ENCODE data around the gene DFFA. TPM values are rescaled to one million over a fixed set of nuclear protein-coding genes. Genes with fewer than 3 reads are reported as not detected.

The DFFA gene
- total RNA-seq, 1 experiment from 2014 or later: 94.1 TPM

- H3K27me3 Mint-ChIP-seq (ENCODE audit: low read depth): no peaks in the 10 kb centered on the region; the same call in 1 of the 2 replicates
- peaks cover 78 to 96% (median 89%) of the 10 kb centered on the region in 3 experiments for H3K36me3 Mint-ChIP-seq (ENCODE audit: insufficient read depth in 1 of 3, low read depth in 3 of 3)
- no peaks in the 10 kb centered on the region for H3K79me2 ChIP-seq (ENCODE audit: insufficient read depth, low read length)
- H3K4me3 Mint-ChIP-seq: no peak overlapping the region
- H3T11ph ChIP-seq (ENCODE audit: low read length): no peak overlapping the region
- no peak overlapping the region for H2BK20ac ChIP-seq (ENCODE audit: low read depth, low read length, poor library complexity, severe bottlenecking)
- H4K20me1 ChIP-seq (ENCODE audit: control insufficient read depth, insufficient read depth, insufficient read length): no peaks in the 10 kb centered on the region
- no CpG with 5 or more reads among the region's 2 CpGs for WGBS (ENCODE audit: extremely low coverage, insufficient read length, low lambda C conversion rate)
- H4K91ac ChIP-seq (ENCODE audit: insufficient read length, low read depth, low read length): no peak overlapping the region
- no peak overlapping the region for H3K4me2 ChIP-seq (ENCODE audit: insufficient read depth, insufficient read length, low read length)
- TF ChIP-seq CTCF (conservative IDR thresholded peaks at IDR 0.05): no peak
- H2AK5ac ChIP-seq (ENCODE audit: insufficient read length, low read length): no peak overlapping the region
- H4K8ac ChIP-seq (replicated peaks; ENCODE audit: insufficient read length, low read depth, low read length): no peak overlapping the region
- H2AFZ ChIP-seq (ENCODE audit: low read length): no peak overlapping the region
- DNase-seq: no peak
- no peaks in the 10 kb centered on the region for H3K9me3 Mint-ChIP-seq
- no peak overlapping the region for H2BK5ac ChIP-seq (ENCODE audit: insufficient read length, low read length)
- no peaks in the 10 kb centered on the region for H3K4me1 ChIP-seq (ENCODE audit: insufficient read depth, low read length)
- no peaks in the 10 kb centered on the region for H3K27me3 ChIP-seq (ENCODE audit: insufficient read depth, low read length)
- H4K5ac ChIP-seq (ENCODE audit: insufficient read length, low read depth, low read length): no peak overlapping the region
- H2BK15ac ChIP-seq (ENCODE audit: low read depth, low read length): no peak overlapping the region
- no peaks in the 10 kb centered on the region for H3K4me1 Mint-ChIP-seq
- no peak overlapping the region for H3K27ac Mint-ChIP-seq
- H3K56ac ChIP-seq (ENCODE audit: insufficient read length, low read depth, low read length): no peak overlapping the region
- no peaks in the 10 kb centered on the region for H3K9me3 ChIP-seq (ENCODE audit: control insufficient read depth, low read depth, low read length)
- no peak overlapping the region for H3K4ac ChIP-seq (ENCODE audit: low read depth, low read length)
- no peak overlapping the region for H2BK120ac ChIP-seq (ENCODE audit: low read depth, low read length, poor library complexity, severe bottlenecking)
- H3K14ac ChIP-seq (ENCODE audit: insufficient read depth, low read length): no peak overlapping the region
- H3K27ac ChIP-seq (ENCODE audit: insufficient read length, low read depth, low read length): no peak overlapping the region
- no peak overlapping the region for H3K9ac ChIP-seq (ENCODE audit: extremely low read depth, insufficient read length, low read length)
- no peak overlapping the region for H2BK12ac ChIP-seq (ENCODE audit: insufficient read length, low read depth, low read length)
- H3K23ac ChIP-seq (ENCODE audit: insufficient read length, low read depth, low read length): no peak overlapping the region
- no peak overlapping the region for H3K18ac ChIP-seq (ENCODE audit: insufficient read length, low read depth, low read length)
- H3K79me1 ChIP-seq (ENCODE audit: insufficient read depth, low read depth, low read length, poor library complexity, severe bottlenecking): no peaks in the 10 kb centered on the region
- no peaks in the 10 kb centered on the region for H3K23me2 ChIP-seq (ENCODE audit: insufficient read length, low read depth, low read length, poor library complexity, severe bottlenecking)
Observed at GRCh38 chr1:10407201-10407600, 65.1 kb downstream of the DFFA start.

Other genes with a start within 250 kb of the DFFA start
- gene PGD, start 73.5 kb downstream of the DFFA start, total RNA-seq (2021): 289 and 291 TPM in 2 replicates
- 16.3 and 17.8 TPM in 2 replicates for gene CENPS, start 42.1 kb downstream of the DFFA start, total RNA-seq (2021)
- gene CORT, start 22.5 kb downstream of the DFFA start, total RNA-seq (2021): 0.33 TPM in 1 of 2 replicates, not detected in the other
- gene PEX14, start 2.4 kb upstream of the DFFA start, total RNA-seq (2021): 20.7 and 23.9 TPM in 2 replicates